WTC11 (cell line): Measurements from ENCODE around the gene RTP2. TPM values are rescaled to one million over a fixed set of nuclear protein-coding genes. Genes with fewer than 3 reads are reported as not detected.

Experiments used
- ATAC-seq: fragments of 200-7000 bp; cut with Tn5 transposase; 2 replicates; pipeline ENCODE4 v1.10.0; 2021; ENCODE audit warnings: mild to moderate bottlenecking, moderate library complexity
- CTCF ChIA-PET: fragments of 300-600 bp; sonication (Branson Sonifier 250); formaldehyde crosslinking; loops from one replicate; lab custom pipeline; 2021; ENCODE audit warnings: antibody characterized with exemption; lab: Charles Lee
- POLR2A ChIA-PET: fragments of 350-600 bp; sonication (Branson Sonifier 250); formaldehyde crosslinking; loops from one replicate; lab custom pipeline; 2021; ENCODE audit warnings: antibody characterized with exemption; lab: Charles Lee
- DNase-seq: peaks from one replicate; pipeline ENCODE4 v3.0.0; 2021; ENCODE audit warnings: low spot score
- H3K27ac Mint-ChIP-seq: 2 replicates; pipeline ENCODE4 v1.8.0; 2021; ENCODE audit warnings: mixed read lengths
- H3K27me3 Mint-ChIP-seq: 2 replicates; pipeline ENCODE4 v1.8.0; 2021; ENCODE audit warnings: low read depth, mild to moderate bottlenecking, moderate library complexity, mixed read lengths
- H3K36me3 Mint-ChIP-seq: 2 replicates; pipeline ENCODE4 v1.8.0; 2021; ENCODE audit warnings: mixed read lengths
- H3K4me1 Mint-ChIP-seq: 2 replicates; pipeline ENCODE4 v1.8.0; 2022; ENCODE audit warnings: mixed read lengths
- H3K4me3 Mint-ChIP-seq: 2 replicates; pipeline ENCODE4 v1.8.0; 2021; ENCODE audit warnings: mild to moderate bottlenecking, moderate library complexity, mixed read lengths
- H3K9me3 Mint-ChIP-seq: 2 replicates; pipeline ENCODE4 v1.8.0; 2021; ENCODE audit warnings: mixed read lengths
- ESRRA ChIP-seq: sonication (generic); formaldehyde crosslinking; IDR thresholded peaks from 2 replicates; pipeline ENCODE4 v1.8.1; 2022; ENCODE audit warnings: mild to moderate bottlenecking, missing genetic modification reagents, borderline replicate concordance
- FOXK1 ChIP-seq: sonication (generic); formaldehyde crosslinking; IDR thresholded peaks from 2 replicates; pipeline ENCODE4 v1.8.0; 2022; ENCODE audit warnings: mild to moderate bottlenecking, moderate library complexity, missing genetic modification reagents
- HMGA2 ChIP-seq: fragments of 250-450 bp; sonication (Bioruptor Pico); IDR thresholded peaks from 2 replicates; pipeline ENCODE4 v1.4.0; 2021; ENCODE audit warnings: mild to moderate bottlenecking, moderate library complexity
- MXD4 ChIP-seq: fragments of 250-450 bp; sonication (Bioruptor Pico); IDR thresholded peaks from 2 replicates; pipeline ENCODE4 v1.8.0; 2021; ENCODE audit warnings: mild to moderate bottlenecking, moderate library complexity, borderline replicate concordance
- MYBL2 ChIP-seq: sonication (generic); formaldehyde crosslinking; IDR thresholded peaks from 2 replicates; pipeline ENCODE4 v1.8.1; 2023; ENCODE audit warnings: mild to moderate bottlenecking, moderate library complexity, missing genetic modification reagents
- NFYB ChIP-seq: sonication (generic); formaldehyde crosslinking; conservative IDR thresholded peaks from 2 replicates; pipeline ENCODE4 v1.8.0; 2022; ENCODE audit warnings: low read depth, missing genetic modification reagents
- NR2C2 ChIP-seq: sonication (generic); formaldehyde crosslinking; IDR thresholded peaks from 2 replicates; pipeline ENCODE4 v1.8.0; 2022; ENCODE audit warnings: mild to moderate bottlenecking, missing genetic modification reagents
- RELA ChIP-seq: sonication (generic); formaldehyde crosslinking; IDR thresholded peaks from 2 replicates; pipeline ENCODE4 v1.8.1; 2022; ENCODE audit warnings: missing genetic modification reagents, mild to moderate bottlenecking, borderline replicate concordance
- SOX15 ChIP-seq: fragments of 250-450 bp; sonication (Bioruptor Pico); IDR thresholded peaks from 2 replicates; pipeline ENCODE4 v1.9.0; 2021; ENCODE audit warnings: mild to moderate bottlenecking
- ZNF121 ChIP-seq: sonication (generic); formaldehyde crosslinking; IDR thresholded peaks from 2 replicates; pipeline ENCODE4 v1.8.0; 2023; ENCODE audit warnings: missing genetic modification reagents
- ZNF219 ChIP-seq: sonication (generic); formaldehyde crosslinking; IDR thresholded peaks from 2 replicates; pipeline ENCODE4 v1.8.0; 2023; ENCODE audit warnings: missing genetic modification reagents, mild to moderate bottlenecking, borderline replicate concordance
- ZNF671 ChIP-seq: fragments of 250-450 bp; sonication (Bioruptor Pico); IDR thresholded peaks from 2 replicates; pipeline ENCODE4 v1.8.0; 2021; ENCODE audit warnings: mild to moderate bottlenecking
- total RNA-seq: library from RNA; stranded (reverse); gene quantifications from 3 replicates; pipeline ENCODE4 v1.2.3, GENCODE V29; 2021
- TF ChIP-seq, protein P1 (sequence below): sonication (generic); formaldehyde crosslinking; IDR thresholded peaks from 2 replicates; pipeline ENCODE4 v1.8.0; 2022; ENCODE audit warnings: mild to moderate bottlenecking, missing genetic modification reagents
- TF ChIP-seq, protein P2 (sequence below): fragments of 250-450 bp; sonication (Bioruptor Pico); IDR thresholded peaks from 2 replicates; pipeline ENCODE4 v1.9.0; 2021; ENCODE audit warnings: mild to moderate bottlenecking
- TF ChIP-seq, protein P3 (sequence below): sonication (generic); formaldehyde crosslinking; IDR thresholded peaks from 2 replicates; pipeline ENCODE4 v1.8.1; 2023; ENCODE audit warnings: mild to moderate bottlenecking, missing genetic modification reagents, borderline replicate concordance
- TF ChIP-seq, protein P4 (sequence below): fragments of 250-450 bp; sonication (Bioruptor Pico); IDR thresholded peaks from 2 replicates; pipeline ENCODE4 v1.9.0; 2021; ENCODE audit warnings: moderate library complexity, mild to moderate bottlenecking, inconsistent platforms, borderline replicate concordance
- TF ChIP-seq, protein P5 (sequence below): sonication (generic); formaldehyde crosslinking; IDR thresholded peaks from 2 replicates; pipeline ENCODE4 v1.8.0; 2023; ENCODE audit warnings: missing genetic modification reagents, mild to moderate bottlenecking, borderline replicate concordance
- TF ChIP-seq, protein P6 (sequence below): sonication (generic); formaldehyde crosslinking; IDR thresholded peaks from 2 replicates; pipeline ENCODE4 v1.8.1; 2022; ENCODE audit warnings: mild to moderate bottlenecking, moderate library complexity, missing genetic modification reagents
- TF ChIP-seq, protein P7 (sequence below): sonication (generic); formaldehyde crosslinking; IDR thresholded peaks from 2 replicates; pipeline ENCODE4 v1.8.0; 2023; ENCODE audit warnings: missing genetic modification reagents
- TF ChIP-seq, protein P8 (sequence below): fragments of 250-450 bp; sonication (Bioruptor Pico); IDR thresholded peaks from 2 replicates; pipeline ENCODE4 v1.9.0; 2021; ENCODE audit warnings: mild to moderate bottlenecking

The RTP2 gene
- total RNA-seq, 1 experiment from 2014 or later, result not detected

DNA sequence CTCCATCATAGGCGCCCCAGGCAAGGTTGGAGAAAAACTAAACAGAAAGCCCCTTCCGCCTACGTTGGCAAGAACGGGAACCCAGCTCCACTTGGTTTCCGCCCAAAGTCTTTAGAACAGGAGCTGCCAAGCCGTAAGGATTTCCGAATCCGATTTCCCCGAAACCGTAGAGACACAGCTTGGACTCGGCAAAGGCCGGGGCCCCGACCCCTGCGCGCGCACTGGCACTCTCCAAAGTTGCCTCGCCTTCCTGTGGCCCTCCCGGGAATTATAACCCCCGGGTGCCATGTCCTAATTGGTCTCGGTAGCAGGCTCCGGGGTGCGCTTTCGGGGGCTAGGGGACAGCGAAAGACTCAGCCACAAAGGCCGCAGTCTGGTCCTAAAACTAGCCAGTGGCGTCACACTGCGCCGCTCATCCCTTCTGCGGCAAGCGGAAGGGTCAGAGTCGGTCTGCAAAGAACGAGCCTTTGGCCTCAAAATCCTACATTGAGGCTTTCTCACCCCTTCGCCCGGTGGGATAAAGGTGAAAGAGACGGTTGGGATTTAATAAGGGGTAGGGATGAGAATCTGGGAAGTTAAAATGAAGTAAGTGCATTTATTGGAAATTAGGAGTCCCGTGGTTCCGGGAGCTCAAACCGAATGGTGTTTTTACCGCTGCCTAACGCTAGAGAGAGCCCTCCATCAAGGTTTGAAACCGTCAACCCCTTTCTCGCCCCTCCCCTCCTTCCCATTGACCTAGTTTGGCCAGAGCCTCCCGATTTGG lies 36.2 kb upstream of the RTP2 start:
- ATAC-seq (peak; percentile 59), DNase-seq (peak; percentile 86)
- H3K4me1 Mint-ChIP-seq, result peaks cover 48% of the 10 kb centered on the region
- POLR2A ChIA-PET, result interaction anchor here (0.6 to 4.6 kb wide), 8 partner anchors 7 to 1216 kb away, joined by 3 to 41 read pairs (median 8); partner anchors contain the start of genes BCL6 and LPP
- peak overlapping the region; percentile 93 for H3K27ac Mint-ChIP-seq
- H3K27me3 Mint-ChIP-seq, result peaks cover 32% of the 10 kb centered on the region
- no peaks in the 10 kb centered on the region for H3K9me3 Mint-ChIP-seq
- peaks cover 2% of the 10 kb centered on the region for H3K36me3 Mint-ChIP-seq
- peak overlapping the region; percentile 82 for H3K4me3 Mint-ChIP-seq
- CTCF ChIA-PET, result interaction anchor here (0.5 to 4.7 kb wide), 37 partner anchors 10 to 1495 kb away, joined by 3 to 132 read pairs (median 4); partner anchors contain the start of gene LPP
- TF ChIP-seq, protein P1, sequence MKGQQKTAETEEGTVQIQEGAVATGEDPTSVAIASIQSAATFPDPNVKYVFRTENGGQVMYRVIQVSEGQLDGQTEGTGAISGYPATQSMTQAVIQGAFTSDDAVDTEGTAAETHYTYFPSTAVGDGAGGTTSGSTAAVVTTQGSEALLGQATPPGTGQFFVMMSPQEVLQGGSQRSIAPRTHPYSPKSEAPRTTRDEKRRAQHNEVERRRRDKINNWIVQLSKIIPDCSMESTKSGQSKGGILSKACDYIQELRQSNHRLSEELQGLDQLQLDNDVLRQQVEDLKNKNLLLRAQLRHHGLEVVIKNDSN (CRISPR knock-in tag), result no peak
- TF ChIP-seq, protein P2, sequence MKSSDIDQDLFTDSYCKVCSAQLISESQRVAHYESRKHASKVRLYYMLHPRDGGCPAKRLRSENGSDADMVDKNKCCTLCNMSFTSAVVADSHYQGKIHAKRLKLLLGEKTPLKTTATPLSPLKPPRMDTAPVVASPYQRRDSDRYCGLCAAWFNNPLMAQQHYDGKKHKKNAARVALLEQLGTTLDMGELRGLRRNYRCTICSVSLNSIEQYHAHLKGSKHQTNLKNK (CRISPR knock-in tag), result no peak
- TF ChIP-seq, protein P3, sequence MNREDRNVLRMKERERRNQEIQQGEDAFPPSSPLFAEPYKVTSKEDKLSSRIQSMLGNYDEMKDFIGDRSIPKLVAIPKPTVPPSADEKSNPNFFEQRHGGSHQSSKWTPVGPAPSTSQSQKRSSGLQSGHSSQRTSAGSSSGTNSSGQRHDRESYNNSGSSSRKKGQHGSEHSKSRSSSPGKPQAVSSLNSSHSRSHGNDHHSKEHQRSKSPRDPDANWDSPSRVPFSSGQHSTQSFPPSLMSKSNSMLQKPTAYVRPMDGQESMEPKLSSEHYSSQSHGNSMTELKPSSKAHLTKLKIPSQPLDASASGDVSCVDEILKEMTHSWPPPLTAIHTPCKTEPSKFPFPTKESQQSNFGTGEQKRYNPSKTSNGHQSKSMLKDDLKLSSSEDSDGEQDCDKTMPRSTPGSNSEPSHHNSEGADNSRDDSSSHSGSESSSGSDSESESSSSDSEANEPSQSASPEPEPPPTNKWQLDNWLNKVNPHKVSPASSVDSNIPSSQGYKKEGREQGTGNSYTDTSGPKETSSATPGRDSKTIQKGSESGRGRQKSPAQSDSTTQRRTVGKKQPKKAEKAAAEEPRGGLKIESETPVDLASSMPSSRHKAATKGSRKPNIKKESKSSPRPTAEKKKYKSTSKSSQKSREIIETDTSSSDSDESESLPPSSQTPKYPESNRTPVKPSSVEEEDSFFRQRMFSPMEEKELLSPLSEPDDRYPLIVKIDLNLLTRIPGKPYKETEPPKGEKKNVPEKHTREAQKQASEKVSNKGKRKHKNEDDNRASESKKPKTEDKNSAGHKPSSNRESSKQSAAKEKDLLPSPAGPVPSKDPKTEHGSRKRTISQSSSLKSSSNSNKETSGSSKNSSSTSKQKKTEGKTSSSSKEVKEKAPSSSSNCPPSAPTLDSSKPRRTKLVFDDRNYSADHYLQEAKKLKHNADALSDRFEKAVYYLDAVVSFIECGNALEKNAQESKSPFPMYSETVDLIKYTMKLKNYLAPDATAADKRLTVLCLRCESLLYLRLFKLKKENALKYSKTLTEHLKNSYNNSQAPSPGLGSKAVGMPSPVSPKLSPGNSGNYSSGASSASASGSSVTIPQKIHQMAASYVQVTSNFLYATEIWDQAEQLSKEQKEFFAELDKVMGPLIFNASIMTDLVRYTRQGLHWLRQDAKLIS (CRISPR knock-in tag), result no peak
- no peak for TF ChIP-seq ZNF121 (CRISPR knock-in tag)
- peak; percentile 11; the same call in 1 of the 2 replicates for TF ChIP-seq FOXK1 (CRISPR knock-in tag)
- no peak for TF ChIP-seq SOX15 (CRISPR knock-in tag)
- TF ChIP-seq, protein P4, sequence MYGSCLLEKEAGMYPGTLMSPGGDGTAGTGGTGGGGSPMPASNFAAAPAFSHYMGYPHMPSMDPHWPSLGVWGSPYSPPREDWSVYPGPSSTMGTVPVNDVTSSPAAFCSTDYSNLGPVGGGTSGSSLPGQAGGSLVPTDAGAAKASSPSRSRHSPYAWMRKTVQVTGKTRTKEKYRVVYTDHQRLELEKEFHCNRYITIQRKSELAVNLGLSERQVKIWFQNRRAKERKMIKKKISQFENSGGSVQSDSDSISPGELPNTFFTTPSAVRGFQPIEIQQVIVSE (CRISPR knock-in tag), result no peak
- TF ChIP-seq, protein P5, sequence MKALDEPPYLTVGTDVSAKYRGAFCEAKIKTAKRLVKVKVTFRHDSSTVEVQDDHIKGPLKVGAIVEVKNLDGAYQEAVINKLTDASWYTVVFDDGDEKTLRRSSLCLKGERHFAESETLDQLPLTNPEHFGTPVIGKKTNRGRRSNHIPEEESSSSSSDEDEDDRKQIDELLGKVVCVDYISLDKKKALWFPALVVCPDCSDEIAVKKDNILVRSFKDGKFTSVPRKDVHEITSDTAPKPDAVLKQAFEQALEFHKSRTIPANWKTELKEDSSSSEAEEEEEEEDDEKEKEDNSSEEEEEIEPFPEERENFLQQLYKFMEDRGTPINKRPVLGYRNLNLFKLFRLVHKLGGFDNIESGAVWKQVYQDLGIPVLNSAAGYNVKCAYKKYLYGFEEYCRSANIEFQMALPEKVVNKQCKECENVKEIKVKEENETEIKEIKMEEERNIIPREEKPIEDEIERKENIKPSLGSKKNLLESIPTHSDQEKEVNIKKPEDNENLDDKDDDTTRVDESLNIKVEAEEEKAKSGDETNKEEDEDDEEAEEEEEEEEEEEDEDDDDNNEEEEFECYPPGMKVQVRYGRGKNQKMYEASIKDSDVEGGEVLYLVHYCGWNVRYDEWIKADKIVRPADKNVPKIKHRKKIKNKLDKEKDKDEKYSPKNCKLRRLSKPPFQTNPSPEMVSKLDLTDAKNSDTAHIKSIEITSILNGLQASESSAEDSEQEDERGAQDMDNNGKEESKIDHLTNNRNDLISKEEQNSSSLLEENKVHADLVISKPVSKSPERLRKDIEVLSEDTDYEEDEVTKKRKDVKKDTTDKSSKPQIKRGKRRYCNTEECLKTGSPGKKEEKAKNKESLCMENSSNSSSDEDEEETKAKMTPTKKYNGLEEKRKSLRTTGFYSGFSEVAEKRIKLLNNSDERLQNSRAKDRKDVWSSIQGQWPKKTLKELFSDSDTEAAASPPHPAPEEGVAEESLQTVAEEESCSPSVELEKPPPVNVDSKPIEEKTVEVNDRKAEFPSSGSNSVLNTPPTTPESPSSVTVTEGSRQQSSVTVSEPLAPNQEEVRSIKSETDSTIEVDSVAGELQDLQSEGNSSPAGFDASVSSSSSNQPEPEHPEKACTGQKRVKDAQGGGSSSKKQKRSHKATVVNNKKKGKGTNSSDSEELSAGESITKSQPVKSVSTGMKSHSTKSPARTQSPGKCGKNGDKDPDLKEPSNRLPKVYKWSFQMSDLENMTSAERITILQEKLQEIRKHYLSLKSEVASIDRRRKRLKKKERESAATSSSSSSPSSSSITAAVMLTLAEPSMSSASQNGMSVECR (CRISPR knock-in tag), result no peak
- no peak for TF ChIP-seq HMGA2 (CRISPR knock-in tag)
- no peak for TF ChIP-seq RELA (CRISPR knock-in tag)
- TF ChIP-seq, protein P6, sequence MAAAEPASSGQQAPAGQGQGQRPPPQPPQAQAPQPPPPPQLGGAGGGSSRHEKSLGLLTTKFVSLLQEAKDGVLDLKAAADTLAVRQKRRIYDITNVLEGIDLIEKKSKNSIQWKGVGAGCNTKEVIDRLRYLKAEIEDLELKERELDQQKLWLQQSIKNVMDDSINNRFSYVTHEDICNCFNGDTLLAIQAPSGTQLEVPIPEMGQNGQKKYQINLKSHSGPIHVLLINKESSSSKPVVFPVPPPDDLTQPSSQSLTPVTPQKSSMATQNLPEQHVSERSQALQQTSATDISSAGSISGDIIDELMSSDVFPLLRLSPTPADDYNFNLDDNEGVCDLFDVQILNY, result no peak
- no peak for TF ChIP-seq MXD4 (CRISPR knock-in tag)
- no peak for TF ChIP-seq ZNF219
- no peak for TF ChIP-seq NR2C2
- TF ChIP-seq MYBL2 (CRISPR knock-in tag), result no peak
- TF ChIP-seq, protein P7, sequence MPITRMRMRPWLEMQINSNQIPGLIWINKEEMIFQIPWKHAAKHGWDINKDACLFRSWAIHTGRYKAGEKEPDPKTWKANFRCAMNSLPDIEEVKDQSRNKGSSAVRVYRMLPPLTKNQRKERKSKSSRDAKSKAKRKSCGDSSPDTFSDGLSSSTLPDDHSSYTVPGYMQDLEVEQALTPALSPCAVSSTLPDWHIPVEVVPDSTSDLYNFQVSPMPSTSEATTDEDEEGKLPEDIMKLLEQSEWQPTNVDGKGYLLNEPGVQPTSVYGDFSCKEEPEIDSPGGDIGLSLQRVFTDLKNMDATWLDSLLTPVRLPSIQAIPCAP (CRISPR knock-in tag), result no peak
- TF ChIP-seq, protein P8, sequence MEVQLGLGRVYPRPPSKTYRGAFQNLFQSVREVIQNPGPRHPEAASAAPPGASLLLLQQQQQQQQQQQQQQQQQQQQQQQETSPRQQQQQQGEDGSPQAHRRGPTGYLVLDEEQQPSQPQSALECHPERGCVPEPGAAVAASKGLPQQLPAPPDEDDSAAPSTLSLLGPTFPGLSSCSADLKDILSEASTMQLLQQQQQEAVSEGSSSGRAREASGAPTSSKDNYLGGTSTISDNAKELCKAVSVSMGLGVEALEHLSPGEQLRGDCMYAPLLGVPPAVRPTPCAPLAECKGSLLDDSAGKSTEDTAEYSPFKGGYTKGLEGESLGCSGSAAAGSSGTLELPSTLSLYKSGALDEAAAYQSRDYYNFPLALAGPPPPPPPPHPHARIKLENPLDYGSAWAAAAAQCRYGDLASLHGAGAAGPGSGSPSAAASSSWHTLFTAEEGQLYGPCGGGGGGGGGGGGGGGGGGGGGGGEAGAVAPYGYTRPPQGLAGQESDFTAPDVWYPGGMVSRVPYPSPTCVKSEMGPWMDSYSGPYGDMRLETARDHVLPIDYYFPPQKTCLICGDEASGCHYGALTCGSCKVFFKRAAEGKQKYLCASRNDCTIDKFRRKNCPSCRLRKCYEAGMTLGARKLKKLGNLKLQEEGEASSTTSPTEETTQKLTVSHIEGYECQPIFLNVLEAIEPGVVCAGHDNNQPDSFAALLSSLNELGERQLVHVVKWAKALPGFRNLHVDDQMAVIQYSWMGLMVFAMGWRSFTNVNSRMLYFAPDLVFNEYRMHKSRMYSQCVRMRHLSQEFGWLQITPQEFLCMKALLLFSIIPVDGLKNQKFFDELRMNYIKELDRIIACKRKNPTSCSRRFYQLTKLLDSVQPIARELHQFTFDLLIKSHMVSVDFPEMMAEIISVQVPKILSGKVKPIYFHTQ (CRISPR knock-in tag), result no peak
- TF ChIP-seq ESRRA, result no peak
- no peak for TF ChIP-seq ZNF671 (CRISPR knock-in tag)
- no peak for TF ChIP-seq NFYB (CRISPR knock-in tag)
